Measurements from ENCODE around the gene SOX9. TPM values are rescaled to one million over a fixed set of nuclear protein-coding genes. Genes with fewer than 3 reads are reported as not detected.

The SOX9 gene
- total and polyA plus RNA-seq, 2 experiments from 2014 or later: 16.6 to 18.5 TPM

GRCh38 chr17:72145562-72145961 lies 24.7 kb downstream of the SOX9 start:
- no peaks in the 10 kb centered on the region for H4K20me1 ChIP-seq (ENCODE audit: insufficient read depth)
- no peak overlapping the region for H3K9ac ChIP-seq
- no peak for TF ChIP-seq EZH2phosphoT487 (IDR thresholded peaks at IDR 0.05; ENCODE audit: insufficient read depth, low read depth)
- TF ChIP-seq EZH2 (IDR thresholded peaks at IDR 0.05; ENCODE audit: insufficient read depth, poor library complexity, severe bottlenecking): no peak
- no peak overlapping the region for H3K4me3 ChIP-seq
- no peaks in the 10 kb centered on the region for H3K79me2 ChIP-seq (ENCODE audit: insufficient read depth)
- DNase-seq: no peak
- in situ Hi-C loops (cut with MboI): loop anchor here (25.0 kb wide), 1 partner anchor 367 kb away; no protein-coding TSS in a partner anchor
- peak overlapping the region; percentile 84 for H3K4me2 ChIP-seq (ENCODE audit: unreplicated experiment)
- H3K4me1 ChIP-seq (ENCODE audit: insufficient read depth): peaks cover 11% of the 10 kb centered on the region
- H3K27ac ChIP-seq: no peak overlapping the region
- H2AFZ ChIP-seq: no peak overlapping the region
- WGBS, 2 experiments (ENCODE audit: low coverage in 1 of 2, low lambda C conversion rate in 2 of 2, missing lambda C conversion rate in 2 of 2): 90 to 94% methylated on average over 3 of the region's 3 CpGs
- no peaks in the 10 kb centered on the region for H3K9me3 ChIP-seq (ENCODE audit: low read depth)
- H3K27me3 ChIP-seq (replicated peaks; ENCODE audit: insufficient read depth): no peaks in the 10 kb centered on the region
- H3K36me3 ChIP-seq (ENCODE audit: low read depth): no peaks in the 10 kb centered on the region
- H3F3A ChIP-seq (ENCODE audit: insufficient read depth): peaks cover 11% of the 10 kb centered on the region
- H3K9me2 ChIP-seq (ENCODE audit: insufficient read depth): no peaks in the 10 kb centered on the region

GRCh38 chr17:72145962-72146361 lies 25.1 kb downstream of the SOX9 start:
- Histone ChIP-seq H3K4me1 (ENCODE audit: insufficient read depth) (peaks cover 15% of the 10 kb centered on the region), H3K4me3 (peak overlapping the region; percentile 60), H3K79me2 (ENCODE audit: insufficient read depth) (no peaks in the 10 kb centered on the region), H3F3A (ENCODE audit: insufficient read depth) (peaks cover 11% of the 10 kb centered on the region), H3K9ac (no peak overlapping the region), H2AFZ (no peak overlapping the region), H3K27ac (0 out of 2 replicates have a peak overlapping the region, but pooled peaks have one; percentile 1), H3K9me3 (ENCODE audit: low read depth) (no peaks in the 10 kb centered on the region), H4K20me1 (ENCODE audit: insufficient read depth) (no peaks in the 10 kb centered on the region), H3K27me3 (replicated peaks; ENCODE audit: insufficient read depth) (no peaks in the 10 kb centered on the region), H3K36me3 (ENCODE audit: low read depth) (no peaks in the 10 kb centered on the region), H3K4me2 (ENCODE audit: unreplicated experiment) (peak overlapping the region; percentile 84), H3K9me2 (ENCODE audit: insufficient read depth) (no peaks in the 10 kb centered on the region)
- DNase-seq: peak; percentile 85
- 49 to 60% methylated on average over 2 of the region's 2 CpGs for WGBS, 2 experiments (ENCODE audit: low coverage in 1 of 2, low lambda C conversion rate in 2 of 2, missing lambda C conversion rate in 2 of 2)
- TF ChIP-seq EZH2phosphoT487 (IDR thresholded peaks at IDR 0.05; ENCODE audit: insufficient read depth, low read depth) (no peak), EZH2 (IDR thresholded peaks at IDR 0.05; ENCODE audit: insufficient read depth, poor library complexity, severe bottlenecking) (no peak)
- in situ Hi-C loops (cut with MboI): loop anchor here (25.0 kb wide), 1 partner anchor 366 kb away; no protein-coding TSS in a partner anchor

DNA sequence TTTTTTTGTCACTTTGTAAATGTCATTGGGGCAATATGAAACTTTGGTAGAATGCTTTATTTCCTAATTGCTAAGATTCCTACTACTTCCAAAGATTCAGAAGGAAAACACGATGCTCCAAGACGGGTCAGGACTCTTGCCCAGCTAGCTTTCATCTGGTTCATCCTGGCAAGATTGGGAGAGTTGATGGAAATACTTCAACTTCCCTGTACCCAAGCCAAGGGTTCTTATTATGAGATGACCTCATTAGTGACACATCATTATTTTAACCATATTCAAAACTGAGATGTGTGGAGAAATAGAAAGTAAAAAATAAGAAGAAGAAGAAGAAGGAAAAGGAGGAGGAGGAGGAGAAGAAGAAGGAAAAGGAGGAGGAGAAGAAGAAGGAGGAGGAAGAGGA lies 25.6 kb downstream of the SOX9 start:
- Histone ChIP-seq H3K4me3 (peak overlapping the region; percentile 60), H4K20me1 (ENCODE audit: insufficient read depth) (no peaks in the 10 kb centered on the region), H3K27ac (0 out of 2 replicates have a peak overlapping the region, but pooled peaks have one; percentile 1), H3K9ac (no peak overlapping the region), H3K27me3 (replicated peaks; ENCODE audit: insufficient read depth) (no peaks in the 10 kb centered on the region), H3F3A (ENCODE audit: insufficient read depth) (peaks cover 14% of the 10 kb centered on the region), H2AFZ (no peak overlapping the region), H3K4me1 (ENCODE audit: insufficient read depth) (peaks cover 19% of the 10 kb centered on the region), H3K36me3 (ENCODE audit: low read depth) (no peaks in the 10 kb centered on the region), H3K9me2 (ENCODE audit: insufficient read depth) (no peaks in the 10 kb centered on the region), H3K79me2 (ENCODE audit: insufficient read depth) (no peaks in the 10 kb centered on the region), H3K4me2 (ENCODE audit: unreplicated experiment) (peak overlapping the region; percentile 84), H3K9me3 (ENCODE audit: low read depth) (no peaks in the 10 kb centered on the region)
- WGBS, 2 experiments (ENCODE audit: low coverage in 1 of 2, low lambda C conversion rate in 2 of 2, missing lambda C conversion rate in 2 of 2): 0% methylated on average over 2 of the region's 2 CpGs
- in situ Hi-C loops (cut with MboI): loop anchor here (25.0 kb wide), 1 partner anchor 366 kb away; no protein-coding TSS in a partner anchor
- no peak for TF ChIP-seq EZH2 (IDR thresholded peaks at IDR 0.05; ENCODE audit: insufficient read depth, poor library complexity, severe bottlenecking)
- DNase-seq: peak; percentile 58

- no peaks in the 10 kb centered on the region for H3K79me2 ChIP-seq (ENCODE audit: insufficient read depth)
- peak overlapping the region; percentile 45 for H3K4me2 ChIP-seq (ENCODE audit: unreplicated experiment)
- in situ Hi-C loops (cut with MboI): no loop called here
- no peaks in the 10 kb centered on the region for H3K27me3 ChIP-seq (replicated peaks; ENCODE audit: insufficient read depth)
- H3K9me3 ChIP-seq (ENCODE audit: low read depth): no peaks in the 10 kb centered on the region
- H2AFZ ChIP-seq: peak overlapping the region; percentile 39
- H3K9me2 ChIP-seq (ENCODE audit: insufficient read depth): no peaks in the 10 kb centered on the region
- peak overlapping the region; percentile 22 for H3K4me3 ChIP-seq
- no peak for TF ChIP-seq EZH2phosphoT487 (IDR thresholded peaks at IDR 0.05; ENCODE audit: insufficient read depth, low read depth)
- no peak for TF ChIP-seq EZH2 (IDR thresholded peaks at IDR 0.05; ENCODE audit: insufficient read depth, poor library complexity, severe bottlenecking)
- peaks cover 30% of the 10 kb centered on the region for H3K4me1 ChIP-seq (ENCODE audit: insufficient read depth)
- H3K9ac ChIP-seq: no peak overlapping the region; the same call in 1 of the 2 replicates
- H3K27ac ChIP-seq: no peak overlapping the region
- DNase-seq: peak; percentile 9
- H3K36me3 ChIP-seq (ENCODE audit: low read depth): no peaks in the 10 kb centered on the region
- WGBS, 2 experiments (ENCODE audit: low coverage in 1 of 2, low lambda C conversion rate in 2 of 2, missing lambda C conversion rate in 2 of 2): 54 to 60% methylated on average over 11 of the region's 11 CpGs
- H4K20me1 ChIP-seq (ENCODE audit: insufficient read depth): no peaks in the 10 kb centered on the region
- H3F3A ChIP-seq (ENCODE audit: insufficient read depth): peaks cover 17% of the 10 kb centered on the region
Observed at GRCh38 chr17:72150632-72151460, 30.0 kb downstream of the SOX9 start.
